ENCODE data around the gene SIRT3.
A peak's percentile ranks its signal among the peaks of the same experiment; 100 is the strongest.

- TF ChIP-seq POLR2A (IDR thresholded peaks at IDR 0.05) (no peak), CTCF (IDR thresholded peaks at IDR 0.05) (peak; percentile 67 to 76 (median 74))
Observed at GRCh38 chr11:250740-251299, 14.7 kb upstream of the SIRT3 start.
